K562 (cell line): ENCODE data around the gene TLX2. TPM values are rescaled to one million over a fixed set of nuclear protein-coding genes. Genes with fewer than 3 reads are reported as not detected.

Experiments
- BACH1 ChIP-seq: fragments of 200-800 bp; sonication (Bioruptor generic); IDR thresholded peaks from 2 replicates; pipeline ENCODE4 v1.6.1; 2016; ENCODE audit warnings: missing genetic modification characterization, missing compliant biosample characterization
- C11orf30 ChIP-seq: fragments of 450-650 bp; IDR thresholded peaks from 2 replicates; pipeline ENCODE4 v1.6.1; 2016; ENCODE audit warnings: low read depth, mild to moderate bottlenecking
- CHD4 ChIP-seq: fragments of 200-600 bp; sonication (generic); IDR thresholded peaks from 3 replicates; pipeline ENCODE4 v1.6.1; 2012; ENCODE audit warnings: low read depth, mild to moderate bottlenecking, mixed read lengths, low read length, inconsistent platforms; ENCODE audit not compliant: insufficient read depth, insufficient replicate concordance, poor library complexity, severe bottlenecking
- CREB5 ChIP-seq: fragments of 250-450 bp; sonication (Bioruptor Pico); IDR thresholded peaks from 2 replicates; pipeline ENCODE4 v1.5.0; 2020; ENCODE audit warnings: mild to moderate bottlenecking
- GABPB1 ChIP-seq: sonication (generic); formaldehyde crosslinking; IDR thresholded peaks from 2 replicates; pipeline ENCODE4 v1.8.0; 2022; ENCODE audit warnings: mild to moderate bottlenecking, missing genetic modification reagents
- MAFK ChIP-seq: IDR thresholded peaks from 2 replicates; pipeline ENCODE4 v1.6.1; 2011; ENCODE audit warnings: low read length, improper control_type of control experiment
- MEIS2 ChIP-seq: fragments of 450-650 bp; IDR thresholded peaks from 2 replicates; pipeline ENCODE4 v1.6.1; 2014; ENCODE audit warnings: mild to moderate bottlenecking; ENCODE audit not compliant: partially characterized antibody
- MYC ChIP-seq, 2 experiments: fragments of 250-450 bp in 1 of 2; sonication (Bioruptor Pico) in 1 of 2; IDR thresholded peaks; 2 replicates each; pipeline versions ENCODE4 v1.5.1 to v1.6.1; 2012 to 2021; ENCODE audit warnings: low read depth in 2 of 2, borderline replicate concordance in 1 of 2, improper control_type of control experiment in 1 of 2, low read length in 1 of 2, mild to moderate bottlenecking in 1 of 2, moderate library complexity in 1 of 2
- PRPF4 ChIP-seq: fragments of 200-400 bp; formaldehyde crosslinking; IDR thresholded peaks from one replicate; pipeline ENCODE4 v1.6.1; 2017; ENCODE audit warnings: low read length, low read depth, mild to moderate bottlenecking; ENCODE audit not compliant: insufficient read depth, poor library complexity, severe bottlenecking
- RBM39 ChIP-seq: fragments of 200-400 bp; formaldehyde crosslinking; optimal IDR thresholded peaks from 2 replicates; pipeline ENCODE3; 2018; ENCODE audit warnings: low read depth, low read length
- RUNX1 ChIP-seq: sonication (generic); IDR thresholded peaks from 2 replicates; pipeline ENCODE4 v1.6.1; 2016; ENCODE audit warnings: antibody characterized with exemption, low read depth
- SMARCA5 ChIP-seq: fragments of 450-650 bp; IDR thresholded peaks from 2 replicates; pipeline ENCODE4 v1.6.1; 2016
- ZFP36 ChIP-seq: fragments of 150-350 bp; IDR thresholded peaks from 2 replicates; pipeline ENCODE4 v1.6.1; 2018; ENCODE audit warnings: low read length, low read depth; ENCODE audit not compliant: partially characterized antibody
- ZNF12 ChIP-seq: sonication (generic); formaldehyde crosslinking; IDR thresholded peaks from 2 replicates; pipeline ENCODE4 v1.4.0; 2020; ENCODE audit warnings: mild to moderate bottlenecking, missing genetic modification reagents
- ZNF347 ChIP-seq: fragments of 450-650 bp; formaldehyde crosslinking; IDR thresholded peaks from 2 replicates; pipeline ENCODE4 v1.4.0; 2020; ENCODE audit warnings: low read depth, mild to moderate bottlenecking, moderate library complexity
- ZNF398 ChIP-seq: fragments of 250-450 bp; sonication (Bioruptor Pico); IDR thresholded peaks from 2 replicates; pipeline ENCODE4 v1.8.0; 2021; ENCODE audit warnings: moderate library complexity, mild to moderate bottlenecking, inconsistent platforms
- ZNF561 ChIP-seq: fragments of 450-650 bp; formaldehyde crosslinking; conservative IDR thresholded peaks from 2 replicates; pipeline ENCODE4 v1.4.0; 2020; ENCODE audit warnings: mild to moderate bottlenecking, moderate library complexity
- ZNF644 ChIP-seq: fragments of 200-800 bp; sonication (Bioruptor generic); IDR thresholded peaks from 2 replicates; pipeline ENCODE4 v1.6.1; 2016; ENCODE audit warnings: low read depth, missing genetic modification characterization, missing compliant biosample characterization
- polyA plus RNA-seq, 8 experiments: library from polyadenylated mRNA; depleted of rRNA in 4 of 8; stranded (reverse) in 5 of 8; unstranded in 3 of 8; fragments of >200 nt; fragmentation: Nextera tagmentation in 2 of 8; fragmentation: Illumina TruSeq in 1 of 8; extraction: Ambion mirVana in 2 of 8; extraction: Trizol in 1 of 8; gene quantifications; 2 replicates each; pipeline versions ENCODE4 v1.2.1 to v1.2.3, GENCODE V29; 2011 to 2014; ENCODE audit warnings: inconsistent platforms in 1 of 8, missing spikeins in 1 of 8
- total RNA-seq, 7 experiments: library from RNA; depleted of rRNA in 6 of 7; stranded (reverse); fragments of >200 nt in 6 of 7; fragmentation: Illumina TruSeq in 2 of 7; extraction: Trizol in 2 of 7; gene quantifications; 2 replicates each; pipeline versions ENCODE4 v1.2.1 to v1.2.3, GENCODE V29; 2011 to 2021; ENCODE audit warnings: low replicate concordance in 1 of 7
- TF ChIP-seq, protein P1 (sequence below): fragments of 450-650 bp; formaldehyde crosslinking; IDR thresholded peaks from 2 replicates; pipeline ENCODE4 v1.4.0; 2020; ENCODE audit warnings: mild to moderate bottlenecking, mixed read lengths
- TF ChIP-seq, protein P2 (sequence below): fragments of 450-650 bp; IDR thresholded peaks from 2 replicates; pipeline ENCODE4 v1.6.1; 2016; ENCODE audit warnings: mild to moderate bottlenecking

TLX2 gene
- total and polyA plus RNA-seq, 9 of the 15 experiments (the other 6 are each of a cell fraction or from before 2014, with no cell fraction given), result not detected

DNA sequence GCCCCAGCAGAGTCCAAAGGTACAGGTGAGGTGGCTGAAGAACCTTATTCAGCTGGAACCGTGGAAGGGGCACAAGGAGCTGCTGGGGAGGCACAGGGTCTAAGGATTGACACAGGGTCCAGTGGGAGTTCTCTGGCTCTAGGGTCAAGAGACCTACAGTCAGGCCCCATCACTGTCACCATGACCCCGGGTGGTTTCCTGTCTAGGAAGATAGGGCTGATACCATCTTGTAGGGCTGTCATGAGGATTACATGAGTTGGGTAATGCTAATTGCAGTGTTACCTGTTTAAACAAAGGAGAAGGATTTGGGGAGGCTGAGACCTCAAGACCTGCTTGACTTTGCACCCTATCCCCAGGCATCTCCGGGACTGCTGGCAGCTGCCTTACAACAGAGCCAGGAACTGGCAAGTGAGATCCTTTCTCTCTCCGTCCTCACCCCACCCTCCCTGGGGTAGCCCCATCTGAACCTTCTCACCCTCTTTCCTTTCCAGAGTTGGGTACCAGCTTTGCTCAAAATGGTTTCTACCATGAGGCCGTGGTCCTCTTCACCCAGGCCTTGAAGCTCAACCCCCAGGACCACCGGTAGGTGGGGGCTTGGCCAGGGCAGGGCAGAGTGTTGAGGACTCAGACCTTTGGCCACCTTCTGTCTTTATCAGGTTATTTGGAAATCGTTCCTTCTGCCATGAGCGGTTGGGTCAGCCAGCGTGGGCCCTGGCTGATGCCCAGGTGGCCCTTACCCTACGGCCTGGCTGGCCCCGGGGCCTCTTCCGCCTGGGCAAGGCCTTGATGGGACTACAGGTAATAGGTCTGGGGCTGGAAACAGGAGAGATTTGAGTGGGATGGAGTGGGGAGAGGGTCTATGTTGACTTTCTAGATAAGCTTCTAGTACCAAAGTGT lies 22.4 kb upstream of the TLX2 start (continued):
- no peak for TF ChIP-seq CREB5
- TF ChIP-seq MEIS2, result peak; percentile 22
- TF ChIP-seq, protein P1, sequence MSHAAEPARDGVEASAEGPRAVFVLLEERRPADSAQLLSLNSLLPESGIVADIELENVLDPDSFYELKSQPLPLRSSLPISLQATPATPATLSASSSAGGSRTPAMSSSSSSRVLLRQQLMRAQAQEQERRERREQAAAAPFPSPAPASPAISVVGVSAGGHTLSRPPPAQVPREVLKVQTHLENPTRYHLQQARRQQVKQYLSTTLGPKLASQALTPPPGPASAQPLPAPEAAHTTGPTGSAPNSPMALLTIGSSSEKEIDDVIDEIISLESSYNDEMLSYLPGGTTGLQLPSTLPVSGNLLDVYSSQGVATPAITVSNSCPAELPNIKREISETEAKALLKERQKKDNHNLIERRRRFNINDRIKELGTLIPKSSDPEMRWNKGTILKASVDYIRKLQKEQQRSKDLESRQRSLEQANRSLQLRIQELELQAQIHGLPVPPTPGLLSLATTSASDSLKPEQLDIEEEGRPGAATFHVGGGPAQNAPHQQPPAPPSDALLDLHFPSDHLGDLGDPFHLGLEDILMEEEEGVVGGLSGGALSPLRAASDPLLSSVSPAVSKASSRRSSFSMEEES (CRISPR knock-in tag), result no peak
- TF ChIP-seq BACH1 (tag), result no peak
- TF ChIP-seq GABPB1, result no peak
- TF ChIP-seq CHD4, result no peak
- no peak for TF ChIP-seq MYC (IDR thresholded peaks at IDR 0.05; ENCODE audit: low read depth, low read length)
- no peak for TF ChIP-seq MYC (CRISPR knock-in tag; IDR thresholded peaks at IDR 0.05; ENCODE audit: borderline replicate concordance, low read depth)
- TF ChIP-seq ZNF12 (CRISPR knock-in tag), result no peak
- no peak for TF ChIP-seq SMARCA5
- TF ChIP-seq RUNX1, result no peak
- TF ChIP-seq MAFK, result no peak
- TF ChIP-seq ZNF561, result no peak
- TF ChIP-seq RBM39, result no peak
- TF ChIP-seq ZNF398 (CRISPR knock-in tag), result no peak
- no peak for TF ChIP-seq ZNF644
- TF ChIP-seq C11orf30, result no peak
- TF ChIP-seq ZNF347, result no peak
- TF ChIP-seq, protein P2, sequence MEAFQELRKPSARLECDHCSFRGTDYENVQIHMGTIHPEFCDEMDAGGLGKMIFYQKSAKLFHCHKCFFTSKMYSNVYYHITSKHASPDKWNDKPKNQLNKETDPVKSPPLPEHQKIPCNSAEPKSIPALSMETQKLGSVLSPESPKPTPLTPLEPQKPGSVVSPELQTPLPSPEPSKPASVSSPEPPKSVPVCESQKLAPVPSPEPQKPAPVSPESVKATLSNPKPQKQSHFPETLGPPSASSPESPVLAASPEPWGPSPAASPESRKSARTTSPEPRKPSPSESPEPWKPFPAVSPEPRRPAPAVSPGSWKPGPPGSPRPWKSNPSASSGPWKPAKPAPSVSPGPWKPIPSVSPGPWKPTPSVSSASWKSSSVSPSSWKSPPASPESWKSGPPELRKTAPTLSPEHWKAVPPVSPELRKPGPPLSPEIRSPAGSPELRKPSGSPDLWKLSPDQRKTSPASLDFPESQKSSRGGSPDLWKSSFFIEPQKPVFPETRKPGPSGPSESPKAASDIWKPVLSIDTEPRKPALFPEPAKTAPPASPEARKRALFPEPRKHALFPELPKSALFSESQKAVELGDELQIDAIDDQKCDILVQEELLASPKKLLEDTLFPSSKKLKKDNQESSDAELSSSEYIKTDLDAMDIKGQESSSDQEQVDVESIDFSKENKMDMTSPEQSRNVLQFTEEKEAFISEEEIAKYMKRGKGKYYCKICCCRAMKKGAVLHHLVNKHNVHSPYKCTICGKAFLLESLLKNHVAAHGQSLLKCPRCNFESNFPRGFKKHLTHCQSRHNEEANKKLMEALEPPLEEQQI, result no peak
- no peak for TF ChIP-seq ZFP36
- TF ChIP-seq PRPF4, result no peak
